ENCODE measurements around the gene DOP1A.

Gene DOP1A

DNA sequence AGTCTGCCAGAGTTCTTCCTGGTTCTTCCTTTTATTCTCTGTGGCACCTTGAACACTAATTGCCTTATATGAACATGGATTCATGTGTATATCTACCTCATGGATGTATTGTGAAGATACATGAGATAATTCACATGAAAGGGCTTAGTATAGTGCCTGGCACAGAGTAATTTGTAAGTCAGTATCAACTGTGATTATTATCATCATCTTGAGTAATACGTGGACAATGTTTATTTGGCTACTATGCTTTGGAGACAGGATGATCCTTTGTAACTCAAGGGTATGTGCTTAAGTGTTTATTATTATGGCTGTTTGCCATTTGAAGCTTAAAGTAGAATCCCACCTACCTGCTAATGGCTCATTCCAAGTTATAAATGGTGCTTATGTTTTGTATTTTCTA is 16.0 kb downstream of the DOP1A start:
- no peak for DNase-seq (ENCODE audit: low read depth)

DNA sequence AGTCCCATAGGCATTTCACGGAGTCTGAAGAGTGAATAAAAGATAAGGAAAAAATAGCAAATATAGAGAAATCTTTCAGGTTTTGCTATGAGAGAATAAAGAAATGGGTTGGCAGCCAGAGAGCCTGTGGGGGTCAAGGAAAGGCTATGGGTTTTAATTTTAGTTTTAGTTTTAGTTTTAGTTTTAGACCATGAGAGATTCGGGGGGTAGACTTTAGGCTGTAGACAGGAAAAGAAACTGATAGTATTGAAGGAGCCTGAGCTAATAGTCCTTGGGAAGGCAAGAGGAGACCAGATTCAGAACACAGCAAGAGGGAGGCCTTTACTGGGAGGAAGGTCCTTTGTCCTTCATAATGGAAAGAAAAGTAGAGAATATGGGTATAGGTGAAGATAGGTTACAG is 19.3 kb downstream of the DOP1A start:
- DNase-seq (ENCODE audit: low read depth) = no peak

DNA sequence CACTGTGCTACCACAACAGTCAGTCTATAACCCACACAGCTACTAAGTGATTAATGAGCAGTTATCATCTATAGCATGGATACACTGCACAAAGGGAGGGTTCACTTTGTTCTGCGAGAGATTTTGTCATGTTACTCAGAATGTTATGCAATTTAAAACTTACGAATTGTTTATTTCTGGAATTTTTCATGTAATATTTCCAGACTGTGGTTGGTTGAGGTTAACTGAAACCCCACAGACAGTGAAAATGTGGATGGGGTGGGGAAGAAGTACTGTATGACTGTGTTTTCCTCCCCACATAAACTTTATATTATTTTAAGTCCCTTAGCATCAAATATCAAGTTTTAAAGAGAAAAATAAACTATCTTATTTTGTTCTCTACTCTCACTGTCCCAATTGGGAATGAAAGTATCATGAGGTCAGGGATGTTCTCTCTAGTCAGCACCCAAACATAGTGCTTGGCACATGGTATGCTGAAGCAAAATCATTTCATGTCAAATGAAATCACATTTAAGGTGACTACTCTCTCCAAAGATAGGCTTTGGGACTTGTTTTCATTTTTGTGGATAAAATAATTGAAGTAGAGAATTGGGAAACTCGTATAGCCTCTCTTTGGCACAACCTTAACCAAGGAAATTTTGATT is 25.4 kb downstream of the DOP1A start:
- no peak for DNase-seq (ENCODE audit: low read depth)

DNA sequence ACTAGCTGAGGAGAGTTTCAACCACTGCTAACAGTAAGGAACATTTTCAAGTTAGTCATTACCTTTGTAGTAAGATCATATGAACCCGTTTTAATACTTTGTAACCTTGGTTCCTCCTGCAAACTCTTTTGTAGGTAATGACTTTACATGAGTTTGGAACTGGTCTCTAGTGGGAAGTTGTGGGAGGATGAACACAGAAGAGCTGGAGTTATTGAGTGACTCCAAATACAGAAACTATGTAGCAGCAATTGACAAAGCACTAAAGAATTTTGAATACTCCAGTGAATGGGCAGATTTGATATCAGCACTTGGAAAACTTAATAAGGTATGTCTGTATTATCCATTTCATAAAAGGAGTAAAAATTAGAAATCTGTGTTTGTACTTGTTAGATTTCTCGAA is 29.3 kb downstream of the DOP1A start:
- DNase-seq (ENCODE audit: low read depth) = no peak

DNA sequence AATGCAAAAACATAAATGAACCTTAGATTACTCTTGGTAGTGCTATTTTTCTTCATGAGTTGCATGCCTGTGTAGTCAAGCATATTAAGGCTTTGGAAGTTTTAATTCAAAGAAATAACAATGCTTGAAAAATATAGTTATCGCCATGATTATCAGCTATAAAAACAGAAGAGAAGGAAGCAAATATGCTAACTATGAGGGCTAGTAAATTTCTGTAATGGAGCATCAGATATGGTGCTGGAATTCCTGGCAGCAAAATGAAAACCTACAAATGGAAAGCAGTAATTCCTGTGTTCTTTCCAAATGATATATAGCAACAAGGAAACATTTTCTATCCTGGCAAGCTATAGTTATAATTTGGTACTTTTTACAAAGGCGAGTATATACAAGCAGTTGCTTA is 29.7 kb downstream of the DOP1A start:
- no peak for DNase-seq (ENCODE audit: low read depth)

DNA sequence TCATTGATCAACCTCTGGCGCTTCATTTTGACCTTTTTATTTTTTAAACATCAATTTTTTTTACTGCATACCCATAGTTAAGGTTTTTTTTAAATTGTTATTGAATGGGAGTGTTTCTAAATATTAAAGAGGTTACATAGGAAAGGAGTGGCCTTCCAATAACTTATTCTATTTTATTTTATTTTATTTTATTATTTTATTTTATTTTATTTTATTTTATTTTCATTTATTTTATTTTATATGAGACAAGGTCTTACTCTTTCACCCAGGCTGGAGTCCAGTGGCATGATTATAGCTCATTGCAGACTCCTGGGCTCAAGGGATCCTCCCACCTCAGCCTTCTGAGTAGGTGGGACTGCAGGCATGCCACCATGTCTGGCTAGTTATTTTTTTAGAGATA is 30.2 kb downstream of the DOP1A start:
- DNase-seq (ENCODE audit: low read depth) = no peak

DNA sequence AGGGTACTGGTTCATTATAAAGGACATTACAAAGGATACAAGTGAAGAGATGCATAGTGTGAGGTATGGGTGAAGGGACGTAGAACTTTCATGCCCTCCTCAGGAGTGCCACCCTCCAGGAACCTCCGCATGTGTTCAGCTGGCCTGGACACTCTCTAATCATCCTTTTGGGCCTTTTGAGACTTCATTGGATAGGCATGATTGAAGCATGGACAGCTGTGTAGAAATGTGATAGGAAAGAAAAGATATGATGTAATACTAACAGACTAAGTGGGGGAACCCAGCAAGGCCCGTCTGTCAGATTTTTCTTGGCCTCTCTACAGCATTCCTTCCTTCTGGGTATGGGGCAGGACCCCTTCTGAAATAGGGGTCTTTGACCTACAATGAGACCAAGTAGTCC is 31.1 kb downstream of the DOP1A start:
- no peak for DNase-seq (ENCODE audit: low read depth)

DNA sequence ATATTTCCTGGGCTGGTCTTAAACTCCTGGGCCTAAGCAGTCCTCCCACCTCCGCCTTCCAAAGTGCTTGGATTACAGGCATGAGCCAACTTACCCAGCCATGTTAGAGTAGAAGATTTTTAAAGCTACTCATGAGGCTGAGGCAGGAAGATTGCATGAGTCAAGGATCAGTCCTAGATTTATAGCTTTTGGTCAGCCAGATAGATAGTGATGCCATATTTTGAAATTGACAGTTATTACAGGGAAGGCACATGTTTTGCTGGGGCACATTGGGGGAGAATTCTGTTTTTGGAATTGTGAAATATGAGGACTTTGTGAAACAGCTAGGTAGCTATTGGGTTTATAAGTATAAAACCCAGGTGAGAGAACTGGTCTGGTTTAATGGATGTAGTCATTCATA is 40.9 kb downstream of the DOP1A start:
- no peak for DNase-seq (ENCODE audit: low read depth)

DNA sequence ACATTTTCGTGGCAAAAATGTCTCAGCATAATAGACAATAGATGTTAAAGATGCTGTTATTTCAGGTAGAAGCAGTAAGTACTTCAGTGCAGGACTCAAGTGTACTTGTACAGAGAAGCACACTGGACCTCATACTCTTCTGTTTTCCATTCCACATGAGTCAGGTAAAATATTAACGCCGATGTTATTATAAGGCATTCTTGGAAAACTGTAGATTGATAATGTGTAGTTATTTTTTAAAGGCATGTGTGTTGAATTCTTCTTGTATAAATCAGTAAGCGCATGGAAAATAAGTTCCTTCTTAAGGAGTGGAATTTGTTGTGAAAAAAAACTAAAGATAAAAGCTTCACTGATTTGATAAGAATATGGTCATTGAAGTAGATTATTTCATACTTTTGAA is 45.8 kb downstream of the DOP1A start:
- DNase-seq (ENCODE audit: low read depth) = no peak

DNA sequence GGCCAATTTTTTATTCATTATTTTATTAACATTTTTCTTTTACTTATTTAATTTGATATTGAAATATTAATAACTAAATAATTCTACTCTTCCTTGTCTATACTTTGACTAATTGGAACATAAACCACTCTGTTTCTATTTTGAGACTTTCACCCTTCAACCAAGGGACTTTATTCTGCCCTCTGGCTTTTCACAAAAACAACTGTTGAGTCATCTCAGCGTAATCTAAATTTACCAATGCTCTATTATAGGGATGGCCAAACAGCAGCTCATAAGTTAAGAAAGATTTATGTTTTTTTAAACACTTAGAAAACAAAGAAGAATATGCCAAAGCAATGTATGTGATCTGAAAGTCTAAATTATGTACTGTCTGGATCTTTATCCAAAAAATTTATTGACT is 46.7 kb downstream of the DOP1A start:
- no peak for DNase-seq (ENCODE audit: low read depth)

DNA sequence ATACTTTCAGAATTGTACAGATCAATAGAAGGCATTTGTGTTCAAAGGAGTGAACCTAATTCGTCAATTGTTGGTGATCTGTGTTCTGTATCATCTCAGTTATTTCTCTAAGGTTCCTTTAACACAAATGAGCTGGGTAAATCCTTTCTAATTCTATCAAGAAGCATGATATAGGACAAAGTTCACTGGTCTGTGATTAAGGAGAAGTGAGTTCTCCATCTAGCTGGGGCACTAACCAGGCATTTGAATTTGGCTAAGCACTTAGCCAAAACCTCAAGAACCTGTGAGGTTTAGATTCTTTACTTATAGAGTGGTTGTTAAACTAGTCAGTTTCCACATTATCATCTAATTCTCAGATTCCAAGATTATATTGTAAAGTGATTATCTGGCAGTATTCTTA is 50.3 kb downstream of the DOP1A start:
- DNase-seq (ENCODE audit: low read depth) = no peak

DNA sequence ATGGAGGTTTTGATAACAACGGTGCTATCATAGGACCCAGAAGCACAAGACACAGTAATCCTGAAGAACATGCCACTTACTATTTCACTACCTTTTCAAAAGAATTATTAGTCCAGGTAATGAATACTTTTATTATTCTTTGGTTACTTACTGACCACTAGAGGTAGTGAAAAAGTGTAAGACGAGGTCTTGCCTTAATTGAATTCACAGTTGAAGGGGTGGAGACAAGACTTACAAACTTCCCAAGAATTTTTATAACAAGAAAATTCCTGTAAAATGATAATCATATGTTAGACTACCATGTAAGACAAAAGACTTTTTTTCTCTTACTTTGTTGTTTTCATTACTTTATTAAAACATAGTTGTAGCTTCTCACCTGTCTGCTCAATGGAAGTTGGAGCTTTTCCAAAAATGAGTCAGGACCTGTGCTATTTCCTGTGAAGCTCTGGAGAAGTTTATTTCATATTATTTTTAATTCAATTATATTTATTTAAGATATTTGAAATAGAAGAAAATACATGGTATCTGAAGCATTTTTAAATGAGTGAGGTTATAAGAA is 52.4 kb downstream of the DOP1A start:
- DNase-seq (ENCODE audit: low read depth) = no peak

DNA sequence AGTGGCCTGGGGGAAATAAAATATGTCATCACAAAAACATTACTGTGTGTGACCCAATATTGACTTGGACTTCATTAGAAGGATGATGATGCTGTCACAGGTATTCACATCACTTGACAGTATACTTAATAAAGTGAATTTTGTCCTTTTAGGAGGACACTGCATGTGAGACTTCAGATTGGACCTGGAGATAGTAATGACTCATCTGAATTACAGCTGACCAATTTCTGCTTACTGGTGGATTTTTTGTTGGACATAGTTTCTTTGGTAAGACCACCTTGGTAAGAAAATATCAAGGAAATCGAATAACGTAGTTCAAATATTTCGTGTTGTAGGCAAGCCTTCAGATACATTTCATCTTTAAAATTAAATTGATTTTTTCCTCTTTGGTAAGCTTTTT is 57.1 kb downstream of the DOP1A start:
- no peak for DNase-seq (ENCODE audit: low read depth)

DNA sequence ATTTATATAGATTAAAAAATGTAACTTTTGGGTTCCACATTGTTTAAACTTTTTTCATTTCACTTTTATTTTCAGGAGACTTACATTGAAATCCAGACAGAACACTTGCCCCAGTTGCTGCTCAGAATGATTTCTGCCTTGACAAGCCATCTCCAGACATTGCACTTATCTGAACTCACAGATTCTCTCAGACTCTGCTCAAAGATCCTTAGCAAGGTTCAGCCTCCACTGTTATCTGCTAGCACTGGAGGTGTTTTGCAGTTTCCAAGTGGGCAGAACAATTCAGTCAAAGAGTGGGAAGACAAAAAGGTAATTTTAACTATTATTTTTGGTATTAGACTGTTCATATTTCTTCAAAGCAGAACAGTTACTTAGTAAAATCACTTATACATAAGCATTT is 58.0 kb downstream of the DOP1A start:
- DNase-seq (ENCODE audit: low read depth) = no peak

DNA sequence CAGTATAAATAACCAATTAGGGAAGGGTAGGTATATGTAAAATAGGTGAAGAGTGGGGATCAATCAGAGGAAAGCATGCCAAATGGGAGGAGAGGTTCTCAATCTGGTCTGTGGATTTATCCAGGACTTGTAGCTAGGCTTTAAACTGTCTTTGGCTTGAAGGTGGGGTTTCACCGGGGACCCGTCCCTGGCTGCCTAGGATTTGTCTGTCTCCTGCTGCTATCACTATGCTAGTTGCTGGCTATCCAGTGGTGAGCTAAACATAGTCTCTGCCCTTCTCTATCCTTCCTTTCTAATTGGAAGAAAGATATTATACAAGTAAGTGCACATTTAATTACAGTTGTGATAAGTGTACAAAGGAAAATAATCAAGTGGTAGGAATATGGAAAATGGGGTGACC is 58.8 kb downstream of the DOP1A start:
- DNase-seq (ENCODE audit: low read depth) = no peak

DNA sequence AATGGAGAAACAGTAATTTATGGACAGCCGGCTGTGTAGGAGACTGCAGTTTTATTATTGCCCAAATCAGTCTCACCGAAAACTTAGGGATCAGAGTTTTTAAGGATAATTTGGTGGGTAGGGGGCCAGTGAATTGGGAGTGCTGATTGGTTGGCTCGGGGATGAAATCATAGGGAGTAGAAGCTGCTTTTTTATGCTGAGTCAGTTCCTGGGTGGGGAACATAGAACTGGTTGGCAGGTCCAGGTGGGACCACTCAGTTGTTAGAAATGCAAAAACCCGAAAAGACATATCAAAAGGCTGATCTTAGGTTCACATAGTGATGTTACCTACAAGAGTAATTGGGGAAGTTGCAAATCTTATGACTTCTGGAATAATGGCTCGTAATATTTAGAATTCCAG is 59.3 kb downstream of the DOP1A start:
- DNase-seq (ENCODE audit: low read depth) = no peak

DNA sequence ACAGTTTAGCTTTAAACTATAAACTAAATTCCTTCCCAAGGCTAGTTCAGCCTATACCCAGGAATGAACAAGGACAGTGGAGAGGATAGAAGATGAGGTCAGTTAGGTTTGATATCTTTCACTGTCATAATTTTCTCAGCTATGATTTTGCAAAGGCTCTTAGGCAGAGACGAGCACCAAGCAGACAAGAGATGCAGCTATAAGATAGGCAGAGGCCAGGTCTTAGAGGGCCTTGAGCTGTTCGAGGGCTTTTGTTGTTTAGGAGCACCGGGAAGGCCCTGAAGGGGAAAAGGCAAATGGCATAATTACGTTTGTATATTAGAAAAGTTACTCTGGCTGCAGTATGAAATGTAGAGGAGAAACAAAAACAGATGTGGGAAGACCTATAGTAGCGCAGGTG is 59.8 kb downstream of the DOP1A start:
- DNase-seq (ENCODE audit: low read depth) = no peak

DNA sequence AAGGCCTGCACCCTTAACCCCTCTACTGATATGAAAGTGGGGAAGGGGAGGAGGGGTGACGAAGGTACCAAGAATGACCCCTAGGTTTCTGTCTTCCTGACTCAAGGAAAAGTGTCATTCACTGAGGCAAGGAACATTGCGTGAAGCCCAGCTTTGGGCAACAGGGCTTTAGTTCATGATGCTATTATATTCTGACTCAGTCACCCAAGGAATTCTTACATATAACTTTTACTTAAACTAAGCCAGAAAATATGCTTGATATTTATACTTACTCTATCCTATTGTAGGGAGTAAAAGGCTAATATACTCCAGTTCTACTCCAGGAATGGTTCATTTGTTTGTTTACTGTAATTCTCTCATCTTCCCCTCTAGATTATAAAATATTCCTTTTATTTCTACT is 60.5 kb downstream of the DOP1A start:
- DNase-seq (ENCODE audit: low read depth) = no peak

DNA sequence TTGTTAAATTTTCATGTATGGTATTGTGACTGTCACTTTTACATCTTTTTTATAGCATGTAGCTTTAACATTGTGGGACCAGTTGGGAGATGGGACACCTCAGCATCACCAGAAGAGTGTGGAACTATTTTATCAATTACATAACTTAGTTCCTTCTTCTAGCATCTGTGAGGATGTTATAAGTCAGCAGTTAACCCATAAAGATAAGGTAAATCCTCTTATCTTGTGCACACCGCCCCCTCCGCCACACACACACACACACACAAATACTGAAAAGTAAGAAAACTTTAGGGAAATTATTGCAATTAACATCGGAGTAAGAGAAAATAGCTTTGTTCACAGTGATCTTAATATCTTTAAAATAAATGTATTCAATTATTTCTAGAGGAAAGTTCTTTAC is 64.7 kb downstream of the DOP1A start:
- DNase-seq (ENCODE audit: low read depth) = no peak

DNA sequence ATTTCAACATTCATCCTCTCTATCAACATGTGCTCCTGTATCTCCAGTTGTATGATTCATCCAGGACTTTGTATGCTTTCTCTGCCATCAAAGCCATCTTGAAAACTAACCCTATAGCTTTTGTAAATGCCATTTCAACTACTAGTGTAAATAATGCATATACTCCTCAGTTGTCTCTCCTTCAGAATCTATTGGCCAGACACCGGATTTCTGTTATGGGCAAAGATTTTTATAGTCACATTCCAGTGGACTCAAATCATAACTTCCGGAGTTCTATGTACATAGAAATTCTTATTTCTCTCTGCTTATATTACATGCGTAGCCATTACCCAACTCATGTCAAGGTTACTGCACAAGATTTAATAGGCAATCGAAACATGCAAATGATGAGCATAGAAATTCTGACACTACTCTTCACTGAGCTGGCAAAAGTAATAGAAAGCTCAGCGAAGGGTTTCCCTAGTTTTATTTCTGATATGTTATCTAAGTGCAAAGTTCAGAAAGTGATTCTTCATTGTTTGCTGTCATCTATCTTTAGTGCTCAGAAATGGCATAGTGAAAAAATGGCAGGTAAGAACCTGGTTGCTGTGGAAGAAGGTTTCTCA is 70.7 kb downstream of the DOP1A start:
- DNase-seq (ENCODE audit: low read depth) = no peak

DNA sequence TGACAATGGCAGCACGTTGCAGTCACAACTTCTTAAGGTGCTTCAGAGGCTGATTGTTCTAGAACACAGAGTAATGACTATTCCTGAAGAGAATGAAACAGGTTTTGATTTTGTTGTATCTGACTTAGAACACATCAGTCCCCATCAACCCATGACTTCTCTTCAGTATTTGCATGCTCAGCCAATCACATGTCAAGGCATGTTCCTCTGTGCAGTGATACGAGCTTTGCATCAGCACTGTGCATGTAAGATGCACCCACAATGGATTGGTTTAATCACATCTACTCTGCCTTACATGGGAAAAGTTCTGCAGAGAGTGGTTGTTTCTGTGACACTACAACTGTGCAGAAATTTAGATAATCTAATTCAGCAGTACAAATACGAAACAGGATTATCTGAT is 71.3 kb downstream of the DOP1A start:
- no peak for DNase-seq (ENCODE audit: low read depth)

DNA sequence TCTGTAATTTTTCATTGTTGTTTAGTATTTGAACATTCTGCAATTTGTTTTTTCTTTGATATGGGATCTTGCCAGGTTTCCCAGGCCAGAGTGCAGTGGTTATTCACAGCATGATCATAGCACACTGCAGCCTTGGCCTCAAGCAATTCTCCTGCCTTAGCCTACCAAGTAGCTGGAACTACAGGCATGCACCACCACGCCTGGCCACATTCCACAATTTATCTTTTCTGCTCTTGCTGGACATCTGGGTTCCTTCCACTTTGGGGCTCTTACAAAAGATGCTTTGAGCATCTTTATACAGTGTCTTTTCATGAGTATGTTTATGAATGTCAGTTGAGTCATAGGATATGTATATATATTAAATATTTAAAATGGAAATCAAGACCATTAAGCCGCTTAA is 83.6 kb downstream of the DOP1A start:
- DNase-seq (ENCODE audit: low read depth) = no peak

DNA sequence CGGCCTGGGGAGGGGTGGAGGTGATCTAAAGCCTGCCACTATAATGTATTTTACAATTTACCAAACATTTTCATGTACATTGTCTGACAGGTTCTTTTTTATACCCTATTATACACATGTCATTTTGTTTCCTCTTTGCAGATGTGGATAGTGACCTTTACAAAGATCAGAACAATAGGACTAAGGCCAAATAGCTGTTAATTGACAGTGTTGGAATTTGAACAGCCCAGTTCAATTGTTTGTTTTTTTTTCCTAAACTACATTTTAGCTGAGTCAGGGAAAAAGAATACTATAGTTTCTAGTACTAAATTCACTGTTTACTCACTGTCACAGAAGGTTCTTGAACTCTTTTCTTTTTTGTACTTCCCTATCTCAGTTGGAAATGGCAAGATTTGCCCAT is 85.4 kb downstream of the DOP1A start:
- DNase-seq (ENCODE audit: low read depth) = no peak

DNA sequence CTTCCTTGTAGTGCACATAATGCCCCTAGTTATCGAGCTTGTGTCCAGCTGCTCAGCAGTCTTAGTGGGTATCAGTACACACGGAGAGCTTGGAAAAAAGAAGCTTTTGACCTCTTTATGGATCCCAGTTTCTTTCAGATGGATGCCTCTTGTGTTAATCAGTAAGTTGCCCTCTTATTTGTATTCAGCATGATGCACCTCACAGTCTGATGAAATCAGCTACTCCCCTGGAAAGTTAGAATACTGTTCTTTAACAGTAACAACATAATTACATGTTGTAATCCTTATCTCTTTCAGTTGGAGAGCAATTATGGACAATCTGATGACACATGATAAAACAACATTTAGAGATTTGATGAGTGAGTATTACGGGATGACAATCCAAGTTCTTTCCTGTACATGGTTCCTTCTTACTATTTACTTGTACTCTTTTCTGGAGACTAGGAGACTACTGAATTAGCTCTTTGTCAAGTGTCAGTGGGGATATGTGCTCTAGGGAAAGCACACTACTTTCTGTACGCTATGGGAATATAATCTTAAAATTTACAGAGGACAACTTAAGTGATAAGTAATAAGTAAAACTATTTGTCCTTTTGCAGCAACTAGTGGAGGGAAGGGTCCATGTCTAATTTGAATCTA is 86.5 kb downstream of the DOP1A start:
- no peak for DNase-seq (ENCODE audit: low read depth)
